WI38 (cell line): ENCODE data around the gene TTR.

ENCODE experiments used
- H3K4me3 ChIP-seq: 2 replicates; pipeline ENCODE4 v1.5.1; 2011; ENCODE audit warnings: low read depth, mild to moderate bottlenecking, control low read depth, low read length
- TF ChIP-seq, protein P1 (sequence below): IDR thresholded peaks from 2 replicates; pipeline ENCODE4 v1.5.1; 2012; ENCODE audit warnings: low read depth, mild to moderate bottlenecking, control low read depth, low read length

TTR gene

DNA sequence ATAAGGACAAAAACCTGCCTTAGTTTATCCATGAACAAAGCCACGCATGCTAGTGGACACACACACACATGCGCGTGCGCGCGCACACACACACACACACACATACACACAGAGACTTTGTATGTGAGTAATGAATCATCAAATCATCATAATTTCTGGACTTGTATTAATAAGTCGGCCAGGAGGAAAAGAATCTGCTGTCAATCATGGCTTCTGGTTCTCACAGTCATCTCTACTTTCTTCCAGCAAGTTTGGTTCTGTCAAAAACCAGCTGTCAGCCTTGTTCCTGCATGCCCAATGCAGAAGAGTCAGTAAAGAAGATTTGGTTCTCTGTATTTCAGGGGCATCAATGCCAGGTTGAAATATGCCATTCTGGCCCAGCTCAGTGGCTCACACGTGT, 1.1 kb upstream of the TTR start:
- H3K4me3 ChIP-seq: no peak overlapping the region
- TF ChIP-seq, protein P1, sequence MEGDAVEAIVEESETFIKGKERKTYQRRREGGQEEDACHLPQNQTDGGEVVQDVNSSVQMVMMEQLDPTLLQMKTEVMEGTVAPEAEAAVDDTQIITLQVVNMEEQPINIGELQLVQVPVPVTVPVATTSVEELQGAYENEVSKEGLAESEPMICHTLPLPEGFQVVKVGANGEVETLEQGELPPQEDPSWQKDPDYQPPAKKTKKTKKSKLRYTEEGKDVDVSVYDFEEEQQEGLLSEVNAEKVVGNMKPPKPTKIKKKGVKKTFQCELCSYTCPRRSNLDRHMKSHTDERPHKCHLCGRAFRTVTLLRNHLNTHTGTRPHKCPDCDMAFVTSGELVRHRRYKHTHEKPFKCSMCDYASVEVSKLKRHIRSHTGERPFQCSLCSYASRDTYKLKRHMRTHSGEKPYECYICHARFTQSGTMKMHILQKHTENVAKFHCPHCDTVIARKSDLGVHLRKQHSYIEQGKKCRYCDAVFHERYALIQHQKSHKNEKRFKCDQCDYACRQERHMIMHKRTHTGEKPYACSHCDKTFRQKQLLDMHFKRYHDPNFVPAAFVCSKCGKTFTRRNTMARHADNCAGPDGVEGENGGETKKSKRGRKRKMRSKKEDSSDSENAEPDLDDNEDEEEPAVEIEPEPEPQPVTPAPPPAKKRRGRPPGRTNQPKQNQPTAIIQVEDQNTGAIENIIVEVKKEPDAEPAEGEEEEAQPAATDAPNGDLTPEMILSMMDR: no peak

DNA sequence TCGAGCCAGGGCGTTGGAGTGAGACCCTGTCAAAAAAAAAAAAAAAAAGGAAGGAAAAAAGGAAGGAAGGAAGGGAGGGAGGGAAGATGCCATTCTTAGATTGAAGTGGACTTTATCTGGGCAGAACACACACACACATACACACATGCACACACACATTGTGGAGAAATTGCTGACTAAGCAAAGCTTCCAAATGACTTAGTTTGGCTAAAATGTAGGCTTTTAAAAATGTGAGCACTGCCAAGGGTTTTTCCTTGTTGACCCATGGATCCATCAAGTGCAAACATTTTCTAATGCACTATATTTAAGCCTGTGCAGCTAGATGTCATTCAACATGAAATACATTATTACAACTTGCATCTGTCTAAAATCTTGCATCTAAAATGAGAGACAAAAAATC, 564 bp upstream of the TTR start:
- H3K4me3 ChIP-seq: no peak overlapping the region
- TF ChIP-seq, protein P1: no peak

DNA sequence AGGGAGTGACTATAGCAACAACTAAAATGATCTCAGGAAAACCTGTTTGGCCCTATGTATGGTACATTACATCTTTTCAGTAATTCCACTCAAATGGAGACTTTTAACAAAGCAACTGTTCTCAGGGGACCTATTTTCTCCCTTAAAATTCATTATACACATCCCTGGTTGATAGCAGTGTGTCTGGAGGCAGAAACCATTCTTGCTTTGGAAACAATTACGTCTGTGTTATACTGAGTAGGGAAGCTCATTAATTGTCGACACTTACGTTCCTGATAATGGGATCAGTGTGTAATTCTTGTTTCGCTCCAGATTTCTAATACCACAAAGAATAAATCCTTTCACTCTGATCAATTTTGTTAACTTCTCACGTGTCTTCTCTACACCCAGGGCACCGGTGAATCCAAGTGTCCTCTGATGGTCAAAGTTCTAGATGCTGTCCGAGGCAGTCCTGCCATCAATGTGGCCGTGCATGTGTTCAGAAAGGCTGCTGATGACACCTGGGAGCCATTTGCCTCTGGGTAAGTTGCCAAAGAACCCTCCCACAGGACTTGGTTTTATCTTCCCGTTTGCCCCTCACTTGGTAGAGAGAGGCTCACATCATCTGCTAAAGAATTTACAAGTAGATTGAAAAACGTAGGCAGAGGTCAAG, 955 bp downstream of the TTR start:
- H3K4me3 ChIP-seq: no peak overlapping the region
- TF ChIP-seq, protein P1: no peak

DNA sequence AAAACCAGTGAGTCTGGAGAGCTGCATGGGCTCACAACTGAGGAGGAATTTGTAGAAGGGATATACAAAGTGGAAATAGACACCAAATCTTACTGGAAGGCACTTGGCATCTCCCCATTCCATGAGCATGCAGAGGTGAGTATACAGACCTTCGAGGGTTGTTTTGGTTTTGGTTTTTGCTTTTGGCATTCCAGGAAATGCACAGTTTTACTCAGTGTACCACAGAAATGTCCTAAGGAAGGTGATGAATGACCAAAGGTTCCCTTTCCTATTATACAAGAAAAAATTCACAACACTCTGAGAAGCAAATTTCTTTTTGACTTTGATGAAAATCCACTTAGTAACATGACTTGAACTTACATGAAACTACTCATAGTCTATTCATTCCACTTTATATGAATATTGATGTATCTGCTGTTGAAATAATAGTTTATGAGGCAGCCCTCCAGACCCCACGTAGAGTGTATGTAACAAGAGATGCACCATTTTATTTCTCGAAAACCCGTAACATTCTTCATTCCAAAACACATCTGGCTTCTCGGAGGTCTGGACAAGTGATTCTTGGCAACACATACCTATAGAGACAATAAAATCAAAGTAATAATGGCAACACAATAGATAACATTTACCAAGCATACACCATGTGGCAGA, 3.6 kb downstream of the TTR start:
- H3K4me3 ChIP-seq: no peak overlapping the region
- TF ChIP-seq, protein P1: no peak

DNA sequence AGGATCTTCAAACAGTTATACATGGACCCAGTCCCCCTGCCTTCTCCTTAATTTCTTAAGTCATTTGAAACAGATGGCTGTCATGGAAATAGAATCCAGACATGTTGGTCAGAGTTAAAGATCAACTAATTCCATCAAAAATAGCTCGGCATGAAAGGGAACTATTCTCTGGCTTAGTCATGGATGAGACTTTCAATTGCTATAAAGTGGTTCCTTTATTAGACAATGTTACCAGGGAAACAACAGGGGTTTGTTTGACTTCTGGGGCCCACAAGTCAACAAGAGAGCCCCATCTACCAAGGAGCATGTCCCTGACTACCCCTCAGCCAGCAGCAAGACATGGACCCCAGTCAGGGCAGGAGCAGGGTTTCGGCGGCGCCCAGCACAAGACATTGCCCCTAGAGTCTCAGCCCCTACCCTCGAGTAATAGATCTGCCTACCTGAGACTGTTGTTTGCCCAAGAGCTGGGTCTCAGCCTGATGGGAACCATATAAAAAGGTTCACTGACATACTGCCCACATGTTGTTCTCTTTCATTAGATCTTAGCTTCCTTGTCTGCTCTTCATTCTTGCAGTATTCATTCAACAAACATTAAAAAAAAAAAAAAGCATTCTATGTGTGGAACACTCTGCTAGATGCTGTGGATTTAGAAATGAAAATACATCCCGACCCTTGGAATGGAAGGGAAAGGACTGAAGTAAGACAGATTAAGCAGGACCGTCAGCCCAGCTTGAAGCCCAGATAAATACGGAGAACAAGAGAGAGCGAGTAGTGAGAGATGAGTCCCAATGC, 4.6 kb downstream of the TTR start:
- TF ChIP-seq, protein P1: no peak
- H3K4me3 ChIP-seq: no peak overlapping the region

DNA sequence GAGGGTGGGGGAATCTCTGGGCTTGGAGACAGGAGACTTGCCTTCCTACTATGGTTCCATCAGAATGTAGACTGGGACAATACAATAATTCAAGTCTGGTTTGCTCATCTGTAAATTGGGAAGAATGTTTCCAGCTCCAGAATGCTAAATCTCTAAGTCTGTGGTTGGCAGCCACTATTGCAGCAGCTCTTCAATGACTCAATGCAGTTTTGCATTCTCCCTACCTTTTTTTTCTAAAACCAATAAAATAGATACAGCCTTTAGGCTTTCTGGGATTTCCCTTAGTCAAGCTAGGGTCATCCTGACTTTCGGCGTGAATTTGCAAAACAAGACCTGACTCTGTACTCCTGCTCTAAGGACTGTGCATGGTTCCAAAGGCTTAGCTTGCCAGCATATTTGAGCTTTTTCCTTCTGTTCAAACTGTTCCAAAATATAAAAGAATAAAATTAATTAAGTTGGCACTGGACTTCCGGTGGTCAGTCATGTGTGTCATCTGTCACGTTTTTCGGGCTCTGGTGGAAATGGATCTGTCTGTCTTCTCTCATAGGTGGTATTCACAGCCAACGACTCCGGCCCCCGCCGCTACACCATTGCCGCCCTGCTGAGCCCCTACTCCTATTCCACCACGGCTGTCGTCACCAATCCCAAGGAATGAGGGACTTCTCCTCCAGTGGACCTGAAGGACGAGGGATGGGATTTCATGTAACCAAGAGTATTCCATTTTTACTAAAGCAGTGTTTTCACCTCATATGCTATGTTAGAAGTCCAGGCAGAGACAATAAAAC, 6.5 kb downstream of the TTR start:
- no peak overlapping the region for H3K4me3 ChIP-seq
- TF ChIP-seq, protein P1: no peak
